Hindlimb muscle (tissue), 1 donor: ENCODE data around the gene POLR3H. TPM values are rescaled to one million over a fixed set of nuclear protein-coding genes. Genes with fewer than 3 reads are reported as not detected.
"Not testable (repeated sequence)": the region's sequence is repeated elsewhere in the genome, so short reads cannot be mapped to it uniquely, and the experiment has no call there.

Experiments used
- DNase-seq: peaks from one replicate; pipeline ENCODE4 v3.0.0-alpha.2; 2013
- polyA plus RNA-seq: library from polyadenylated mRNA; unstranded; fragments of 120-200 nt; gene quantifications from one replicate; pipeline ENCODE4 v1.2.1, GENCODE V29; 2013; ENCODE audit not compliant: insufficient read length

The POLR3H gene
- polyA plus RNA-seq, 1 donor: 20.4 TPM

GRCh38 chr22:41563051-41563711, 18.9 kb upstream of the POLR3H start:
- no peak for DNase-seq

GRCh38 chr22:41562461-41562860, 18.2 kb upstream of the POLR3H start:
- DNase-seq: no peak

GRCh38 chr22:41561788-41562187, 17.5 kb upstream of the POLR3H start:
- DNase-seq: no peak

GRCh38 chr22:41561335-41561734, 17.1 kb upstream of the POLR3H start:
- no peak for DNase-seq

GRCh38 chr22:41560095-41560471, 15.8 kb upstream of the POLR3H start:
- no peak for DNase-seq

- not testable (repeated sequence) for DNase-seq
Measured at GRCh38 chr22:41558241-41558630, 14.0 kb upstream of the POLR3H start.

- peak; percentile 48 for DNase-seq
Measured at GRCh38 chr22:41557401-41558240, 13.4 kb upstream of the POLR3H start.

GRCh38 chr22:41556561-41556960, 12.3 kb upstream of the POLR3H start:
- no peak for DNase-seq

GRCh38 chr22:41555325-41555982, 11.2 kb upstream of the POLR3H start:
- DNase-seq: no peak

GRCh38 chr22:41551877-41552582, 7.8 kb upstream of the POLR3H start:
- no peak for DNase-seq

- DNase-seq: no peak
Measured at GRCh38 chr22:41550952-41551491, 6.8 kb upstream of the POLR3H start.

GRCh38 chr22:41548830-41549211, 4.6 kb upstream of the POLR3H start:
- no peak for DNase-seq

GRCh38 chr22:41544671-41545476, 604 bp upstream of the POLR3H start:
- no peak for DNase-seq

GRCh38 chr22:41542224-41542623, 2.0 kb downstream of the POLR3H start:
- no peak for DNase-seq

- no peak for DNase-seq
Measured at GRCh38 chr22:41541484-41541883, 2.8 kb downstream of the POLR3H start.

- no peak for DNase-seq
Measured at GRCh38 chr22:41540365-41540764, 3.9 kb downstream of the POLR3H start.

- DNase-seq: no peak
Measured at GRCh38 chr22:41540006-41540315, 4.3 kb downstream of the POLR3H start.

- no peak for DNase-seq
Measured at GRCh38 chr22:41539146-41540005, 4.9 kb downstream of the POLR3H start.

- no peak for DNase-seq
Measured at GRCh38 chr22:41538583-41538982, 5.7 kb downstream of the POLR3H start.

GRCh38 chr22:41537203-41537602, 7.1 kb downstream of the POLR3H start:
- no peak for DNase-seq

GRCh38 chr22:41535244-41535643, 9.0 kb downstream of the POLR3H start:
- DNase-seq: no peak
